ENCODE measurements around the gene CDCA4. TPM values are rescaled to one million over a fixed set of nuclear protein-coding genes. Genes with fewer than 3 reads are reported as not detected.
A peak's percentile ranks its signal among the peaks of the same experiment; 100 is the strongest.

Gene CDCA4
- total and polyA plus RNA-seq, 10 of the 15 experiments (the other 5 are each of a cell fraction or from before 2014, with no cell fraction given), result 10.4 to 64.0 (median 52.1) TPM

DNA sequence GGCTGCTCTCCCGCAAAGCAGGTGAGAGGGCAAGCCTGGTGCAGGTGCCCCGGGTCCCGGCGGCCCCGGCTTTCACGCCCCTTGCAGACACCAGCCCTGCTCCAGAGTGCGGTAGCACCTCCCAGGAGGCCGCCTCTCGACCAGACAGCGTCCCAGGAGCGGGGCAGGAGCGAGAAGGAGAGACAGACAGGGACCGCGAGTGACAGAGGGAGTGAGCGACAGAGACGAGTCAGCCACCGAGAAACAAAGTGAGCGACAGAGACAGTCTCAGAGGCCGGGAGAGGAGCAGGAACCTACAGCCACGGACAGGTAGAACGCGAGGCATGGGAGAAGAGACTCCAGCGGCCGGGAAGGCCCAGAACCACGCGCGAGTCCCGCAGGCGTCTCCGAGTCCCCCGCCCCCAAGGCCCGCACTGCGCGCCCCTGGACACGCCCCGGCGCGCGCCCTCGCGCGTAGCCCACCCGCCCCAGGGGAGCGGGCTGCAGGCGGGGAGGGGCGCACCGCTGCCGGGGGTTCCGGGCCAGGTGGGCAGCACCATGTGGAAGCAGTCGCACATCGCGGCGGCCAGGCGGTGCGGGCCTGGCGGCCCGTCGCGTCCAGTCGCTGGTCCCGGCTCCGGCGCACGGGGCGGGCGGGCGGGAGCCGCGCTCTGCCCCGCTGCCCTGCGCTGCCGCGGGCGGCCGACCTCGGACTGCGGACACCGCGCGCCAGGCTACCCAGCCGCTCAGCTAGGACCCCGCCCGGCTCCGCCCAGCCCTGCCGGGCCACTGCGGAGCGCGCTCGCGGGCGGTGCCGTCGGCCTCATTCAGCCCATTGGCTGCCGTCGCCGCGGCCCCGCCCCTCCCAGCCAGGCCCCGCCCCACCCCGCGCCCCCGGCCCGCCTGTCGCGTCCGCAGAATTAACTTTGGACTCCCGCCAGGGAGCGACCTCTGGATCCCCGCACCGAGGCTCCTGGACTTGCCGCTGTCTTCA, 42.9 kb downstream of the CDCA4 start, which contains the start of gene AHNAK2:
Gene AHNAK2, minus strand, starts transcription at position 694 of the 973 bp plus-strand sequence. Its CDS starts 137 bp downstream, at position 557.
- Histone ChIP-seq H3K9me3 (replicated peaks; ENCODE audit: control insufficient read depth, insufficient read depth, low read length) (no peaks in the 10 kb centered on the region), H3K9ac (ENCODE audit: control insufficient read depth, insufficient read depth, low read length) (no peak within 1 kb of the TSS), H3K4me1 (ENCODE audit: control insufficient read depth, insufficient read depth, low read length) (no peaks in the 10 kb centered on the region; the same call in 1 of the 2 replicates), H3K27ac (ENCODE audit: control insufficient read depth, insufficient read depth) (no peak within 1 kb of the TSS), H3K79me2 (ENCODE audit: control insufficient read depth, insufficient read depth, low read length) (no peaks in the 10 kb centered on the region), H3K27me3 (replicated peaks in 1 of 2; ENCODE audit: control insufficient read depth in 2 of 2, insufficient read depth in 2 of 2, low read length in 1 of 2) (peaks cover 7 to 10% of the 10 kb centered on the region in 2 experiments), H2AFZ (ENCODE audit: control insufficient read depth, low read depth, low read length) (peak within 1 kb of the TSS; percentile 10; the same call in 1 of the 2 replicates), H3K4me2 (ENCODE audit: control insufficient read depth, insufficient read depth) (peak within 1 kb of the TSS; percentile 59), H4K20me1 (ENCODE audit: control insufficient read depth, insufficient read depth) (no peaks in the 10 kb centered on the region), H3K36me3 (ENCODE audit: control insufficient read depth in 2 of 2, insufficient read depth in 2 of 2, low read length in 1 of 2) (no peaks in the 10 kb centered on the region), H3K4me3 (peak within 1 kb of the TSS; percentile 11; the same call in 1 of the 2 replicates)
- ChIA-PET POLR2A (no interaction called here), SMC1A (ENCODE audit: uncharacterized antibody, unreplicated experiment) (no interaction called here), RAD21 (ENCODE audit: unreplicated experiment) (no interaction called here), CTCF (no interaction called here)
- no TSS peak for BruUV-seq (replicated peaks)
- TF ChIP-seq MTA2 (IDR thresholded peaks at IDR 0.05; ENCODE audit: low read depth) (no peak), NFYB (IDR thresholded peaks at IDR 0.05; ENCODE audit: insufficient read depth, low read depth, low read length) (peak; percentile 69; the same call in 1 of the 2 replicates)
- peak; percentile 22 for ATAC-seq
- no peak for FAIRE-seq
- WGBS (ENCODE audit: insufficient coverage, insufficient replicate concordance, low lambda C conversion rate, missing lambda C conversion rate), result 15% methylated on average over 59 of the region's 111 CpGs
- DNase-seq (ENCODE audit: low read depth, low spot score), result no peak
- in situ Hi-C loops (cut with MboI) (no loop called here), intact Hi-C loops (cut with micrococcal nuclease; ENCODE audit: unreplicated experiment) (loop anchor here (10.0 kb wide), 1 partner anchor 83 kb away; no protein-coding TSS in a partner anchor)

DNA sequence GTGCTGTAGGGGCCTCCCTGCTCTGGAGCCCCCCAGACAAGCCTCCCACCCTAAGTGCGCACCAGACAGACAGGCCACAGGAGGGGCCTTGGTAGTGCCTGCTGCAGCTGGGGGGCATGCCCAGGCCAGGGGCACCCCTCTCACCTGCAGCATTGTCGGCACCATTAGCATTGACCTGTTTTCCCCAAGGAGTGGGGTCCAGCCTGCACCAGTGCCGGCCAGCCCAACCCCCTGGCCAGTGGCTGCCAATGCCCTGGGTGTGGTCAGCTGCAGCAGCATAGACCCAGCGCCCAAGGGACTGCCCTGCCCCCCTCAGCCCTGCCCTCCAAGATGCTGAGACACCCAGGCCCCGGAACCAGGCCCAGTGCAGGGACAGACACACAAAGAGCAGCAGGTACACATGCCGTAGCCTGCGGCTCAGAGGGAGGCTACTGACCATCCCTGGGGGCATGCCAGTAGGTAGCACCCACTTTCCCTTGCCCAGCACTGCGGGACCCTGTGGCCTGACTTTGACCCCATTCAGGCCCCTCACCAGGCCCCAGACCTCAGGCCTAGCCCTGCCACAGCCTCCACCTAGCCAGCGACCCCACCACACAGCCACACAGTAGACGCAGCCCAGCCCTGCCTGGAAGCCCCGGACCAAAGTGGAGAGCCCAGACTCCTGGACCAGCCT, 43.7 kb downstream of the CDCA4 start:
- no peak for DNase-seq (ENCODE audit: low read depth, low spot score)
- ChIA-PET RAD21 (ENCODE audit: unreplicated experiment) (no interaction called here), CTCF (interaction anchor here (0.6 to 5.0 kb wide), 4 partner anchors 61 to 89 kb away, joined by 3 to 82 read pairs (median 6); no protein-coding TSS in a partner anchor), SMC1A (ENCODE audit: uncharacterized antibody, unreplicated experiment) (interaction anchor here (1.4 to 3.4 kb wide), 2 partner anchors 68 to 104 kb away, joined by 3 to 24 read pairs; no protein-coding TSS in a partner anchor), POLR2A (no interaction called here)
- Histone ChIP-seq H3K4me2 (ENCODE audit: control insufficient read depth, insufficient read depth) (no peak overlapping the region), H3K27me3 (replicated peaks in 1 of 2; ENCODE audit: control insufficient read depth in 2 of 2, insufficient read depth in 2 of 2, low read length in 1 of 2) (peaks cover 7 to 10% of the 10 kb centered on the region in 2 experiments), H3K27ac (ENCODE audit: control insufficient read depth, insufficient read depth) (no peak overlapping the region), H3K4me3 (no peak overlapping the region), H3K4me1 (ENCODE audit: control insufficient read depth, insufficient read depth, low read length) (no peaks in the 10 kb centered on the region; the same call in 1 of the 2 replicates), H4K20me1 (ENCODE audit: control insufficient read depth, insufficient read depth) (no peaks in the 10 kb centered on the region), H2AFZ (ENCODE audit: control insufficient read depth, low read depth, low read length) (no peak overlapping the region), H3K9me3 (replicated peaks; ENCODE audit: control insufficient read depth, insufficient read depth, low read length) (no peaks in the 10 kb centered on the region), H3K36me3 (ENCODE audit: control insufficient read depth in 2 of 2, insufficient read depth in 2 of 2, low read length in 1 of 2) (no peaks in the 10 kb centered on the region), H3K9ac (ENCODE audit: control insufficient read depth, insufficient read depth, low read length) (no peak overlapping the region), H3K79me2 (ENCODE audit: control insufficient read depth, insufficient read depth, low read length) (no peaks in the 10 kb centered on the region)
- FAIRE-seq, result no peak
- in situ Hi-C loops (cut with MboI) (no loop called here), intact Hi-C loops (cut with micrococcal nuclease; ENCODE audit: unreplicated experiment) (loop anchor here (10.0 kb wide), 1 partner anchor 82 kb away; no protein-coding TSS in a partner anchor)
- BruUV-seq (replicated peaks), result no TSS peak
- no peak for ATAC-seq
- WGBS (ENCODE audit: insufficient coverage, insufficient replicate concordance, low lambda C conversion rate, missing lambda C conversion rate), result 51% methylated on average over 11 of the region's 11 CpGs
- no peak for TF ChIP-seq ZBED1 (IDR thresholded peaks at IDR 0.05; ENCODE audit: borderline replicate concordance)
- no peak for TF ChIP-seq MYC (IDR thresholded peaks at IDR 0.05; ENCODE audit: insufficient read depth, insufficient read length, insufficient replicate concordance, low read length, severe bottlenecking)
- TF ChIP-seq SMAD1 (IDR thresholded peaks at IDR 0.05; ENCODE audit: low read depth, partially characterized antibody), result no peak
- no peak for TF ChIP-seq ZNF217 (IDR thresholded peaks at IDR 0.05)
- TF ChIP-seq, protein P1, sequence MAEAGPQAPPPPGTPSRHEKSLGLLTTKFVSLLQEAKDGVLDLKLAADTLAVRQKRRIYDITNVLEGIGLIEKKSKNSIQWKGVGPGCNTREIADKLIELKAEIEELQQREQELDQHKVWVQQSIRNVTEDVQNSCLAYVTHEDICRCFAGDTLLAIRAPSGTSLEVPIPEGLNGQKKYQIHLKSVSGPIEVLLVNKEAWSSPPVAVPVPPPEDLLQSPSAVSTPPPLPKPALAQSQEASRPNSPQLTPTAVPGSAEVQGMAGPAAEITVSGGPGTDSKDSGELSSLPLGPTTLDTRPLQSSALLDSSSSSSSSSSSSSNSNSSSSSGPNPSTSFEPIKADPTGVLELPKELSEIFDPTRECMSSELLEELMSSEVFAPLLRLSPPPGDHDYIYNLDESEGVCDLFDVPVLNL (IDR thresholded peaks at IDR 0.05; ENCODE audit: low read depth, low read length), result no peak
- no peak for TF ChIP-seq CBX5 (IDR thresholded peaks at IDR 0.05; ENCODE audit: low read depth)
- no peak for TF ChIP-seq ZNF24 (IDR thresholded peaks at IDR 0.05)
- TF ChIP-seq SP1 (IDR thresholded peaks at IDR 0.05; ENCODE audit: low read depth, low read length), result no peak
- TF ChIP-seq, protein P2, sequence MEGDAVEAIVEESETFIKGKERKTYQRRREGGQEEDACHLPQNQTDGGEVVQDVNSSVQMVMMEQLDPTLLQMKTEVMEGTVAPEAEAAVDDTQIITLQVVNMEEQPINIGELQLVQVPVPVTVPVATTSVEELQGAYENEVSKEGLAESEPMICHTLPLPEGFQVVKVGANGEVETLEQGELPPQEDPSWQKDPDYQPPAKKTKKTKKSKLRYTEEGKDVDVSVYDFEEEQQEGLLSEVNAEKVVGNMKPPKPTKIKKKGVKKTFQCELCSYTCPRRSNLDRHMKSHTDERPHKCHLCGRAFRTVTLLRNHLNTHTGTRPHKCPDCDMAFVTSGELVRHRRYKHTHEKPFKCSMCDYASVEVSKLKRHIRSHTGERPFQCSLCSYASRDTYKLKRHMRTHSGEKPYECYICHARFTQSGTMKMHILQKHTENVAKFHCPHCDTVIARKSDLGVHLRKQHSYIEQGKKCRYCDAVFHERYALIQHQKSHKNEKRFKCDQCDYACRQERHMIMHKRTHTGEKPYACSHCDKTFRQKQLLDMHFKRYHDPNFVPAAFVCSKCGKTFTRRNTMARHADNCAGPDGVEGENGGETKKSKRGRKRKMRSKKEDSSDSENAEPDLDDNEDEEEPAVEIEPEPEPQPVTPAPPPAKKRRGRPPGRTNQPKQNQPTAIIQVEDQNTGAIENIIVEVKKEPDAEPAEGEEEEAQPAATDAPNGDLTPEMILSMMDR (IDR thresholded peaks at IDR 0.05 in 2 of 3, conservative IDR thresholded peaks at IDR 0.05 in 1 of 3; ENCODE audit: control insufficient read depth in 2 of 3, extremely low read depth in 1 of 3, insufficient read depth in 1 of 3, low read depth in 3 of 3, low read length in 3 of 3), result no peak

Measured in GM12878 (cell line).